Trophoblast cell (in vitro differentiated cells and primary cell): Measurements from ENCODE around the gene TTC28.
"Not testable (repeated sequence)": the region's sequence is repeated elsewhere in the genome, so short reads cannot be mapped to it uniquely, and the experiment has no call there.

Experiments used
- DNase-seq, 2 donors: peaks; one replicate each; pipeline ENCODE4 v3.0.0-alpha.2; 2016
- H2AFZ ChIP-seq: 2 replicates; pipeline ENCODE4 v1.6.1; 2013; ENCODE audit warnings: low read length, moderate library complexity, mild to moderate bottlenecking; ENCODE audit not compliant: insufficient read depth, poor library complexity
- H2AK5ac ChIP-seq: 2 replicates; pipeline ENCODE4 v1.6.1; 2013; ENCODE audit warnings: mild to moderate bottlenecking, low read length
- H2BK120ac ChIP-seq: 2 replicates; pipeline ENCODE4 v1.6.1; 2013; ENCODE audit warnings: low read length, mild to moderate bottlenecking, moderate library complexity; ENCODE audit not compliant: insufficient read depth, poor library complexity
- H2BK12ac ChIP-seq: 2 replicates; pipeline ENCODE4 v1.6.1; 2013; ENCODE audit warnings: mild to moderate bottlenecking, low read length, moderate library complexity
- H2BK5ac ChIP-seq: 2 replicates; pipeline ENCODE4 v1.6.1; 2013; ENCODE audit warnings: low read length, low read depth, moderate library complexity, mild to moderate bottlenecking; ENCODE audit not compliant: poor library complexity
- H3K14ac ChIP-seq: 2 replicates; pipeline ENCODE4 v1.6.1; 2013; ENCODE audit warnings: mild to moderate bottlenecking, low read length
- H3K18ac ChIP-seq: 2 replicates; pipeline ENCODE4 v1.6.1; 2013; ENCODE audit warnings: mild to moderate bottlenecking, low read length
- H3K23ac ChIP-seq: 2 replicates; pipeline ENCODE4 v1.6.1; 2013; ENCODE audit warnings: low read length
- H3K27ac ChIP-seq: 2 replicates; pipeline ENCODE4 v1.5.1; 2013; ENCODE audit warnings: low read depth, mild to moderate bottlenecking, inconsistent platforms, low read length, moderate library complexity
- H3K27me3 ChIP-seq: 2 replicates; pipeline ENCODE4 v1.6.1; 2013; ENCODE audit warnings: inconsistent platforms, mild to moderate bottlenecking, low read length, moderate library complexity; ENCODE audit not compliant: insufficient read depth
- H3K36me3 ChIP-seq, 2 experiments: 1 replicate in 1 of 2; 2 replicates in 1 of 2; pipeline ENCODE4 v1.6.1; 2013; ENCODE audit warnings: low read length in 2 of 2, mild to moderate bottlenecking in 2 of 2, moderate library complexity in 1 of 2; ENCODE audit not compliant: insufficient read depth in 2 of 2, control insufficient read depth in 1 of 2
- H3K4ac ChIP-seq: 2 replicates; pipeline ENCODE4 v1.6.1; 2013; ENCODE audit warnings: low read depth, mild to moderate bottlenecking, low read length, moderate library complexity
- H3K4me1 ChIP-seq, 2 experiments: 1 replicate in 1 of 2; 2 replicates in 1 of 2; pipeline ENCODE4 v1.6.1; 2013; ENCODE audit warnings: low read length in 2 of 2, mild to moderate bottlenecking in 2 of 2, moderate library complexity in 1 of 2; ENCODE audit not compliant: insufficient read depth in 2 of 2, control insufficient read depth in 1 of 2
- H3K4me2 ChIP-seq: 2 replicates; pipeline ENCODE4 v1.6.1; 2013; ENCODE audit warnings: inconsistent platforms, mild to moderate bottlenecking, low read length, moderate library complexity
- H3K4me3 ChIP-seq: 2 replicates; pipeline ENCODE4 v1.5.1; 2013; ENCODE audit warnings: mild to moderate bottlenecking, low read depth, low read length, inconsistent platforms
- H3K79me1 ChIP-seq: one replicate; pipeline ENCODE4 v1.6.1; 2013; ENCODE audit warnings: low read length
- H3K79me2 ChIP-seq: 2 replicates; pipeline ENCODE4 v1.6.1; 2013; ENCODE audit warnings: low read length, mild to moderate bottlenecking; ENCODE audit not compliant: control insufficient read depth, insufficient read depth, poor library complexity
- H3K9ac ChIP-seq: 2 replicates; pipeline ENCODE4 v1.6.1; 2013; ENCODE audit warnings: mild to moderate bottlenecking, low read length
- H3K9me3 ChIP-seq: 2 replicates; pipeline ENCODE4 v1.6.1; 2013; ENCODE audit warnings: low read depth, mild to moderate bottlenecking, control low read depth, inconsistent platforms, low read length; ENCODE audit not compliant: insufficient read depth
- H4K12ac ChIP-seq: 2 replicates; pipeline ENCODE4 v1.6.1; 2013; ENCODE audit warnings: low read depth, mild to moderate bottlenecking, low read length, moderate library complexity
- H4K8ac ChIP-seq: 2 replicates; pipeline ENCODE4 v1.6.1; 2013; ENCODE audit warnings: low read depth, mild to moderate bottlenecking, low read length, moderate library complexity
- H4K91ac ChIP-seq: one replicate; pipeline ENCODE4 v1.6.1; 2013; ENCODE audit warnings: low read depth, mild to moderate bottlenecking, low read length, moderate library complexity
- WGBS: extraction: QIAGEN DNeasy Blood & Tissue Kit; methylation state at CpG from one replicate; pipeline ENCODE4 v1.1.7; 2013; ENCODE audit warnings: missing lambda C conversion rate; ENCODE audit not compliant: insufficient read length, insufficient coverage; ENCODE audit errors: extremely low coverage; 5-methylcytosine and 5-hydroxymethylcytosine counted together

Gene TTC28

GRCh38 chr22:28703436-28703835 lies 23.8 kb upstream of the TTC28 start:
- DNase-seq, result no peak
- no peaks in the 10 kb centered on the region for H3K27me3 ChIP-seq
- no peak overlapping the region for H2BK5ac ChIP-seq
- H3K4ac ChIP-seq, result no peak overlapping the region
- H3K27ac ChIP-seq, result no peak overlapping the region
- no peak overlapping the region for H2AFZ ChIP-seq
- no peak overlapping the region for H3K23ac ChIP-seq
- no peaks in the 10 kb centered on the region for H3K4me1 ChIP-seq
- no peaks in the 10 kb centered on the region for H3K79me2 ChIP-seq
- no peak overlapping the region for H2AK5ac ChIP-seq
- H3K36me3 ChIP-seq, result peaks cover 2 to 6% of the 10 kb centered on the region in 2 experiments
- no peak overlapping the region for H3K4me3 ChIP-seq
- no peak overlapping the region for H4K8ac ChIP-seq
- no peak overlapping the region for H4K12ac ChIP-seq
- no peak overlapping the region for H3K14ac ChIP-seq
- no peak overlapping the region for H2BK120ac ChIP-seq
- no peak overlapping the region for H3K4me2 ChIP-seq
- no peaks in the 10 kb centered on the region for H3K9me3 ChIP-seq
- no peak overlapping the region for H3K18ac ChIP-seq
- no peak overlapping the region for H4K91ac ChIP-seq
- H3K9ac ChIP-seq, result no peak overlapping the region
- no peak overlapping the region for H2BK12ac ChIP-seq
- H3K79me1 ChIP-seq, result no peaks in the 10 kb centered on the region

GRCh38 chr22:28702891-28703290 lies 23.3 kb upstream of the TTC28 start:
- Histone ChIP-seq H3K4me3 (no peak overlapping the region), H3K9me3 (no peaks in the 10 kb centered on the region), H2AK5ac (no peak overlapping the region), H3K4ac (no peak overlapping the region), H4K91ac (no peak overlapping the region), H3K79me1 (no peaks in the 10 kb centered on the region), H4K12ac (no peak overlapping the region), H3K36me3 (peaks cover 2 to 5% of the 10 kb centered on the region in 2 experiments), H3K79me2 (no peaks in the 10 kb centered on the region), H3K4me1 (no peaks in the 10 kb centered on the region), H3K18ac (no peak overlapping the region), H2AFZ (no peak overlapping the region), H2BK12ac (no peak overlapping the region), H3K27me3 (no peaks in the 10 kb centered on the region), H3K23ac (no peak overlapping the region), H3K27ac (no peak overlapping the region), H2BK120ac (no peak overlapping the region), H2BK5ac (no peak overlapping the region), H3K14ac (no peak overlapping the region), H3K9ac (no peak overlapping the region), H3K4me2 (no peak overlapping the region), H4K8ac (no peak overlapping the region)
- WGBS, result no CpG with 5 or more reads among the region's 2 CpGs
- DNase-seq, result no peak

GRCh38 chr22:28693041-28693760 lies 13.6 kb upstream of the TTC28 start:
- H2AFZ ChIP-seq, H3K27ac ChIP-seq, H3K79me1 ChIP-seq, H2AK5ac ChIP-seq, H3K14ac ChIP-seq, H3K4ac ChIP-seq, H3K36me3 ChIP-seq, H3K18ac ChIP-seq, H4K8ac ChIP-seq, H3K27me3 ChIP-seq, H2BK12ac ChIP-seq, H3K4me3 ChIP-seq, H2BK120ac ChIP-seq, H4K91ac ChIP-seq, H2BK5ac ChIP-seq, H3K79me2 ChIP-seq, H3K9ac ChIP-seq, H4K12ac ChIP-seq, H3K9me3 ChIP-seq, H3K23ac ChIP-seq, DNase-seq, H3K4me1 ChIP-seq, H3K4me2 ChIP-seq: not testable (repeated sequence)
- no CpG with 5 or more reads among the region's 6 CpGs for WGBS

GRCh38 chr22:28689796-28690195 lies 10.2 kb upstream of the TTC28 start:
- WGBS, result no CpG with 5 or more reads among the region's 2 CpGs

More at GRCh38 chr22:28689796-28690195, 10.2 kb upstream of the TTC28 start:
- H3K9me3 ChIP-seq, H3K79me2 ChIP-seq, H3K4me1 ChIP-seq, H3K18ac ChIP-seq, H3K4me2 ChIP-seq, H3K79me1 ChIP-seq, H3K36me3 ChIP-seq, H4K12ac ChIP-seq, H3K14ac ChIP-seq, H4K8ac ChIP-seq, H3K4ac ChIP-seq, H2AFZ ChIP-seq, H3K9ac ChIP-seq, H2AK5ac ChIP-seq, H2BK120ac ChIP-seq, H2BK5ac ChIP-seq, H3K4me3 ChIP-seq, H3K27ac ChIP-seq, DNase-seq, H2BK12ac ChIP-seq, H3K27me3 ChIP-seq, H3K23ac ChIP-seq, H4K91ac ChIP-seq: not testable (repeated sequence)
